ENCODE measurements around the gene HSD17B7. TPM values are rescaled to one million over a fixed set of nuclear protein-coding genes. Genes with fewer than 3 reads are reported as not detected.

The HSD17B7 gene
- total RNA-seq, 4 donors from 2014 or later = 8.5 to 21.4 (median 19.9) TPM

- TF ChIP-seq CTCF (IDR thresholded peaks at IDR 0.05; ENCODE audit: low read depth) = no peak
Observed at GRCh38 chr1:162855461-162856150, 65.1 kb downstream of the HSD17B7 start.

DNA sequence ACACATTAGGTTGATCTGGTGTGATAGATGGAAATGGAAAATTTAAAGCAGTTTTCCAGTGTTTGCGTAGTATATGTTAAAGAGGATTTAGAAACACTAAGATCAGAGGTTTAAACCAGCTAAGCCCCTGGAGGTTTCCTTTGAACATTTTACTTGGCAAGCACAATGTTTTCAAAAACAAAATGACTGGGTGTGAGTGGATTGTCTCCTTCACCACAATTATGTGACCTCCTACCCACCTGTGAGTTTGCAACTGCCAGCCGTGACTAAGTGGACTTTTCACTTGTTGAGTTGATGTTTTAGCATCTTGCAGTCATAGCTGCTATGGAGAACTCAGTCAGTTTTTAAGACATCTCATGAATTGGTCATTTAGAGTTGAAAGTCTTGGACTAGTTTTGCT, 65.8 kb downstream of the HSD17B7 start:
- no peak for TF ChIP-seq CTCF (IDR thresholded peaks at IDR 0.05; ENCODE audit: low read depth)

DNA sequence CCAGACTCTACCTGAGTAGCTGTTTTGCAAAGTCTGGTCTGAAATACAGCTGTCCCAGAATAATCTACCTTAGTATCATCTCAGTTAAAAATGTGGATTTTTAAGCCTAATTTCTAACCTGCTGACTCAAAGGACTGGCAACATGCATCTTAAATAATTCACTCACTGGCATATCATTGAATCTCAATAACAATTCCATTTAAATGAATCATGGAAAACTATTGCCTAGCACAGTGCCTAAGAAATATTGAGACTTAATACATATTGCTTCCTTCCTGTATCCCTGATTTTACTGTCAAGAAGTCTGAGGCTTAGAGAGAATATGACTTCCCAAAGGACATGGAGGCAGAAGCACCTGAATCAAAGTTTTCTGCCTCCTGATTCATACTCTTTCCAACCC, 67.3 kb downstream of the HSD17B7 start:
- TF ChIP-seq CTCF (IDR thresholded peaks at IDR 0.05; ENCODE audit: low read depth) = no peak

- TF ChIP-seq CTCF (IDR thresholded peaks at IDR 0.05; ENCODE audit: low read depth) = no peak
Observed at GRCh38 chr1:162859191-162859590, 68.7 kb downstream of the HSD17B7 start.

DNA sequence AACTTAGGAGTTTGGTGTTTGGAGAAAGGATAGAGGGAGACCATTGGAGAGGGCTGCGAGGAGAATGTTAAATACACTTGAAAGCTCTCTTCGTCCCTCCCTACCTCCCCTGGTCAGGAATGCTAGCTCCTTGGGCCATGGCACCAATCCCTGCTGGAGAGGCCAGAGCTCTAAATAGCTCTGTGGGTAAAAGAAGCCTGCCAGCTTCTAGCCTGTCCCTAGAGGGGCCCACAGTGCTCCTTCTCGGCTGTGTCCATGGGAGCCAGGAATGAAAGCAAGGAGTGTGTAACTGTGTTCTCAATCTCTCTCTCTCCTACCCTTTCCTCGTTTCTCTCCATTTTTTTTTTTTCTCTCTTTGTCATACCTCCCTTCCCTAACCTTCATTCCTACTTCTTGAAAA, 70.6 kb downstream of the HSD17B7 start, which contains the start of gene CCDC190:
CCDC190 (minus strand) TSS at position 75 of the 400 bp plus-strand sequence. CDS start 1,529 bp downstream, outside the sequence.
- no peak for TF ChIP-seq CTCF (IDR thresholded peaks at IDR 0.05; ENCODE audit: low read depth)

DNA sequence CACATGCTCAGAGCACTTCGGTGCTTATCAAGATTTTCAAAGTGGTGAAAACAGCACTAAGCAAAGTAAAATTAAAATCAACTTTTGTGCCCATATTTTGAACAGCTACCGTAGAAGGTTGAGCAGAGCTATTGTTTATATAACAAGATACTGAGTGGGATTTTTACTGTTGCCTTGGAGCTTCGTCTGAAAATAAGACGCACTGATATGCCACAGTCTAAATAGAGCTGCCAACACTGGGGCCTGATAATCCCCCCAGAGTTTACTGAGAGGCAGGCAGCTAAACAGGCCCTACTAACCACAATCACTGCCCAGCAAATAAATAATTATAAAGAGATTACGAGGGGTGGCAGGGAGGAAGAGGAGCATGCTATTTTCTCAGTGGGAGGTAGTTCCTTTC, 71.1 kb downstream of the HSD17B7 start:
- no peak for TF ChIP-seq CTCF (IDR thresholded peaks at IDR 0.05; ENCODE audit: low read depth)

Small RNA genes lying within 50 kb of the gene (small RNA-seq; reads per million reads assigned to genes)
- not detected for gene RN7SL861P

Other genes with a start within 250 kb of the HSD17B7 start
- gene UAP1, start 229.0 kb upstream of the HSD17B7 start, total RNA-seq = 100 to 1,000 TPM in 3 of 4 donors, 10 to 100 TPM in 1; 93.8 to 427 (median 206) TPM
- gene DDR2, start 158.2 kb upstream of the HSD17B7 start, total RNA-seq = 100 to 1,000 TPM in 3 of 4 donors, 10 to 100 TPM in 1; 98.7 to 258 (median 200) TPM
- gene CCDC190, start 70.5 kb downstream of the HSD17B7 start, total RNA-seq = not detected